Muscle of back (tissue), 11 donors: ENCODE results near the gene IFITM5. TPM values are rescaled to one million over a fixed set of nuclear protein-coding genes. Genes with fewer than 3 reads are reported as not detected.

ENCODE experiments used
- DNase-seq, 3 donors: peaks; one replicate each; pipeline versions ENCODE4 v3.0.0 to v3.0.0-alpha.2; 2013
- polyA plus RNA-seq, 10 donors: library from polyadenylated mRNA; unstranded; fragments of 120-200 nt; gene quantifications; one replicate each; pipeline ENCODE4 v1.2.1, GENCODE V29; 2013; ENCODE audit not compliant: insufficient read length in 10 of 10

IFITM5 gene
- polyA plus RNA-seq, 10 donors: not detected

- peak in 2 of 3 donors; percentile 33 to 61 for DNase-seq
Measured at GRCh38 chr11:269146-269890, 30.0 kb downstream of the IFITM5 start.

- DNase-seq: peak in 2 of 3 donors; percentile 29 to 58
Measured at GRCh38 chr11:268716-269145, 30.6 kb downstream of the IFITM5 start.

- DNase-seq: no peak
Measured at GRCh38 chr11:267491-267994, 31.8 kb downstream of the IFITM5 start.

GRCh38 chr11:266676-267439, 32.5 kb downstream of the IFITM5 start:
- DNase-seq: no peak

GRCh38 chr11:261624-262023, 37.7 kb downstream of the IFITM5 start:
- no peak for DNase-seq

GRCh38 chr11:259413-259812, 39.9 kb downstream of the IFITM5 start:
- DNase-seq: no peak

- no peak for DNase-seq
Measured at GRCh38 chr11:257766-258493, 41.4 kb downstream of the IFITM5 start.

GRCh38 chr11:256952-257737, 42.2 kb downstream of the IFITM5 start:
- DNase-seq: no peak

GRCh38 chr11:255816-256215, 43.5 kb downstream of the IFITM5 start:
- no peak for DNase-seq

- no peak for DNase-seq
Measured at GRCh38 chr11:255176-255575, 44.1 kb downstream of the IFITM5 start.

GRCh38 chr11:253886-254270, 45.4 kb downstream of the IFITM5 start:
- DNase-seq: no peak

- no peak for DNase-seq
Measured at GRCh38 chr11:253160-253885, 46.0 kb downstream of the IFITM5 start.

- DNase-seq: no peak
Measured at GRCh38 chr11:252666-253065, 46.7 kb downstream of the IFITM5 start.

GRCh38 chr11:251550-251949, 47.8 kb downstream of the IFITM5 start:
- DNase-seq: no peak

GRCh38 chr11:250740-251299, 48.5 kb downstream of the IFITM5 start:
- DNase-seq: peak in 2 of 3 donors; percentile 27 to 51

GRCh38 chr11:250274-250673, 49.1 kb downstream of the IFITM5 start:
- DNase-seq: no peak

GRCh38 chr11:249062-249461, 50.3 kb downstream of the IFITM5 start:
- no peak for DNase-seq
